GM23338 (cell line): Measurements from ENCODE around the gene DENND4C. TPM values are rescaled to one million over a fixed set of nuclear protein-coding genes. Genes with fewer than 3 reads are reported as not detected.

Source experiments
- ATAC-seq: fragments of 200-7000 bp; cut with Tn5 transposase; 3 replicates; pipeline ENCODE4 v1.9.1; 2020
- DNase-seq: peaks from one replicate; pipeline ENCODE4 v3.0.0-alpha.2; 2015; ENCODE audit warnings: low spot score
- H2AFZ ChIP-seq: fragments of 200-600 bp; sonication (generic); 2 replicates; pipeline ENCODE4 v1.8.0; 2016; ENCODE audit warnings: antibody characterized with exemption, mild to moderate bottlenecking, moderate library complexity
- H3F3A ChIP-seq: fragments of 200-600 bp; sonication (generic); replicated peaks from 2 replicates; pipeline ENCODE4 v1.8.0; 2017; ENCODE audit warnings: antibody characterized with exemption, mixed run types, low read depth
- H3K27ac ChIP-seq: fragments of 200-600 bp; sonication (generic); 2 replicates; pipeline ENCODE4 v1.6.1; 2016; ENCODE audit warnings: low read depth
- H3K27me3 ChIP-seq: fragments of 200-600 bp; sonication (generic); 2 replicates; pipeline ENCODE4 v1.8.0; 2016; ENCODE audit warnings: mild to moderate bottlenecking, mixed run types, moderate library complexity; ENCODE audit not compliant: insufficient read depth
- H3K36me3 ChIP-seq: fragments of 200-600 bp; sonication (generic); 2 replicates; pipeline ENCODE4 v1.8.0; 2016; ENCODE audit warnings: mild to moderate bottlenecking; ENCODE audit not compliant: insufficient read depth
- H3K4me1 ChIP-seq: fragments of 200-600 bp; sonication (generic); 2 replicates; pipeline ENCODE4 v1.8.0; 2016; ENCODE audit warnings: mild to moderate bottlenecking, moderate library complexity; ENCODE audit not compliant: insufficient read depth
- H3K4me2 ChIP-seq: fragments of 200-600 bp; sonication (generic); 2 replicates; pipeline ENCODE4 v1.7.1; 2017; ENCODE audit warnings: mixed run types
- H3K4me3 ChIP-seq: fragments of 200-600 bp; sonication (generic); 2 replicates; pipeline ENCODE4 v1.6.1; 2016; ENCODE audit warnings: mixed run types
- H3K79me2 ChIP-seq: fragments of 200-600 bp; sonication (generic); replicated peaks from 2 replicates; pipeline ENCODE4 v1.8.0; 2017; ENCODE audit warnings: mild to moderate bottlenecking; ENCODE audit not compliant: insufficient read depth
- H3K9me2 ChIP-seq: fragments of 200-600 bp; sonication (generic); 2 replicates; pipeline ENCODE4 v1.8.0; 2017; ENCODE audit not compliant: insufficient read depth
- H4K20me1 ChIP-seq: fragments of 200-600 bp; sonication (generic); replicated peaks from 2 replicates; pipeline ENCODE4 v1.8.0; 2017; ENCODE audit warnings: mild to moderate bottlenecking; ENCODE audit not compliant: insufficient read depth
- H3K27ac Mint-ChIP-seq: 2 replicates; pipeline ENCODE4 v1.8.0; 2020; ENCODE audit warnings: inconsistent platforms, mild to moderate bottlenecking, moderate library complexity, mixed read lengths
- H3K27me3 Mint-ChIP-seq: 3 replicates; pipeline ENCODE4 v1.8.0; 2022; ENCODE audit warnings: low read depth, mild to moderate bottlenecking, moderate library complexity, mixed read lengths, inconsistent platforms; ENCODE audit not compliant: insufficient read depth, poor library complexity
- H3K36me3 Mint-ChIP-seq: 3 replicates; pipeline ENCODE4 v1.8.0; 2021; ENCODE audit warnings: low read depth, mild to moderate bottlenecking, inconsistent platforms, moderate library complexity, mixed read lengths
- H3K4me1 Mint-ChIP-seq: 3 replicates; pipeline ENCODE4 v1.8.0; 2020; ENCODE audit warnings: mild to moderate bottlenecking, inconsistent platforms, mixed read lengths
- H3K4me3 Mint-ChIP-seq: 3 replicates; pipeline ENCODE4 v1.8.0; 2021; ENCODE audit warnings: moderate library complexity, mild to moderate bottlenecking, inconsistent platforms, mixed read lengths
- H3K9me3 Mint-ChIP-seq: 3 replicates; pipeline ENCODE4 v1.8.0; 2020; ENCODE audit warnings: moderate library complexity, mild to moderate bottlenecking, inconsistent platforms, mixed read lengths
- CREB1 ChIP-seq: fragments of 250-450 bp; sonication (Bioruptor Pico); IDR thresholded peaks from 2 replicates; pipeline ENCODE4 v1.5.0; 2020; ENCODE audit warnings: low read depth, mild to moderate bottlenecking, moderate library complexity
- CTCF ChIP-seq, 2 experiments: fragments of 200-600 bp in 1 of 2; sonication (generic) in 1 of 2; conservative IDR thresholded peaks; 2 replicates each; pipeline versions ENCODE4 v1.5.1 to v1.6.1; 2016 to 2017; ENCODE audit warnings: antibody characterized with exemption in 2 of 2, low read depth in 2 of 2, mild to moderate bottlenecking in 2 of 2, moderate library complexity in 1 of 2
- ETS1 ChIP-seq: IDR thresholded peaks from 2 replicates; pipeline ENCODE4 v1.6.1; 2016; ENCODE audit warnings: antibody characterized with exemption
- EZH2 ChIP-seq: fragments of 200-600 bp; sonication (generic); IDR thresholded peaks from one replicate; pipeline ENCODE4 v1.8.0; 2017; ENCODE audit warnings: antibody characterized with exemption, mild to moderate bottlenecking, low read depth; ENCODE audit not compliant: unreplicated experiment
- EZH2phosphoT487 ChIP-seq: fragments of 200-600 bp; sonication (generic); IDR thresholded peaks from one replicate; pipeline ENCODE4 v1.8.1; 2018; ENCODE audit warnings: antibody characterized with exemption; ENCODE audit not compliant: unreplicated experiment
- JUNB ChIP-seq: IDR thresholded peaks from one replicate; pipeline ENCODE4 v1.6.1; 2016; ENCODE audit warnings: antibody characterized with exemption; ENCODE audit not compliant: unreplicated experiment
- NANOG ChIP-seq: IDR thresholded peaks from 2 replicates; pipeline ENCODE4 v1.6.1; 2016; ENCODE audit warnings: antibody characterized with exemption, borderline replicate concordance
- POLR2AphosphoS5 ChIP-seq: IDR thresholded peaks from 2 replicates; pipeline ENCODE4 v1.6.1; 2016; ENCODE audit warnings: antibody characterized with exemption, low read depth
- REST ChIP-seq: IDR thresholded peaks from one replicate; pipeline ENCODE4 v1.6.1; 2018; ENCODE audit warnings: antibody characterized with exemption; ENCODE audit not compliant: unreplicated experiment
- STAT1 ChIP-seq: IDR thresholded peaks from one replicate; pipeline ENCODE4 v1.6.1; 2016; ENCODE audit warnings: antibody characterized with exemption; ENCODE audit not compliant: unreplicated experiment
- ZNF114 ChIP-seq: fragments of 250-450 bp; sonication (Bioruptor Pico); IDR thresholded peaks from 2 replicates; pipeline ENCODE4 v1.5.0; 2020; ENCODE audit warnings: mild to moderate bottlenecking, moderate library complexity
- ZNF331 ChIP-seq: fragments of 250-450 bp; sonication (Bioruptor Pico); IDR thresholded peaks from 2 replicates; pipeline ENCODE4 v1.5.0; 2020; ENCODE audit warnings: low read depth, mild to moderate bottlenecking, moderate library complexity
- ZNF462 ChIP-seq: fragments of 250-450 bp; sonication (Bioruptor Pico); IDR thresholded peaks from 2 replicates; pipeline ENCODE4 v1.5.0; 2020; ENCODE audit warnings: mild to moderate bottlenecking, moderate library complexity
- polyA plus RNA-seq: library from polyadenylated mRNA; unstranded; fragments of >200 nt; fragmentation: Nextera tagmentation; extraction: Ambion mirVana; gene quantifications from 2 replicates; pipeline ENCODE4 v1.2.1, GENCODE V29; 2016
- total RNA-seq: library from RNA; depleted of rRNA; stranded (reverse); fragments of >200 nt; shearing (Covaris generic); gene quantifications from 2 replicates; pipeline ENCODE4 v1.2.3, GENCODE V29; 2014

DENND4C gene
- total and polyA plus RNA-seq, 2 experiments from 2014 or later: 6.4 to 30.8 TPM

- H3K27ac Mint-ChIP-seq: no peak overlapping the region
Observed at GRCh38 chr9:19255821-19256220, 25.3 kb downstream of the DENND4C start.

More at GRCh38 chr9:19255821-19256220, 25.3 kb downstream of the DENND4C start:
- Histone ChIP-seq H2AFZ (no peak overlapping the region), H3K27ac (no peak overlapping the region), H3K4me2 (no peak overlapping the region), H3K27me3 (no peaks in the 10 kb centered on the region), H3K4me3 (no peak overlapping the region), H3K36me3 (no peaks in the 10 kb centered on the region), H3K79me2 (peaks cover 82% of the 10 kb centered on the region), H3K4me1 (peaks cover 10% of the 10 kb centered on the region), H4K20me1 (peaks cover 13% of the 10 kb centered on the region; the same call in 1 of the 2 replicates), H3K9me2 (no peaks in the 10 kb centered on the region), H3F3A (no peaks in the 10 kb centered on the region)
- ATAC-seq: no peak
- Mint-ChIP-seq H3K4me3 (no peak overlapping the region), H3K9me3 (no peaks in the 10 kb centered on the region), H3K4me1 (peaks cover 15% of the 10 kb centered on the region), H3K27me3 (peaks cover 4% of the 10 kb centered on the region), H3K36me3 (peaks cover 4% of the 10 kb centered on the region; the same call in 1 of the 3 replicates)
- no peak for DNase-seq
- TF ChIP-seq ETS1: no peak
- TF ChIP-seq ZNF462 (CRISPR knock-in tag): no peak
- no peak for TF ChIP-seq POLR2AphosphoS5
- TF ChIP-seq EZH2: no peak
- no peak for TF ChIP-seq CTCF (conservative IDR thresholded peaks at IDR 0.05; ENCODE audit: low read depth in 2 of 2)
- no peak for TF ChIP-seq EZH2phosphoT487
- no peak for TF ChIP-seq REST
- TF ChIP-seq NANOG: no peak
- TF ChIP-seq ZNF331 (CRISPR knock-in tag): no peak
- TF ChIP-seq STAT1: no peak
- TF ChIP-seq CREB1 (CRISPR knock-in tag): no peak
- TF ChIP-seq JUNB: no peak
- no peak for TF ChIP-seq ZNF114
